SHP77 (cell line): Measurements from ENCODE around the gene CDHR5.

ENCODE experiments used
- DNase-seq, 2 experiments: peaks; one replicate each; lab custom pipeline; 2025; lab: John Stamatoyannopoulos, UW

CDHR5 gene

GRCh38 chr11:621838-622237 is 2.9 kb downstream of the CDHR5 start:
- DNase-seq: no peak

GRCh38 chr11:620935-621814 is 3.6 kb downstream of the CDHR5 start:
- DNase-seq: no peak

DNA sequence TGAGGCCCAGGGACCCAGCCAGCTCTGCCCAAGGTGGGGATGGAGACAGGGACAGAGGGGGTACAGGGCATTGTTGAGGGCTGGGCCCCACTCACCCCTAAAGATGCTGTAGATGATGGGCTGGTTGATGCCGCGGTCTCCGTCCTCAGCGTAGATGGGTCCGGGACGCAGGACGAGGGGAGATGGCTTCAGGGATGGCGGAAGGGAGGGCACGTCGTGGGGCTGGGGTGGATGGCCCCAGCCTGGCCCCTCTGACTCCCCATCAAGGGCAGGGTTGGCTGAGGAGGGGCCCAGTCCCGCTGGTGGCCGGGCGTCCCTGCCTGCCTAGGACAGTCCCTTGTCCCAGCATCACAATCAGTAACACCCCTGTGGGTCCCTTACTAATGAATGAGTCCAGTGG is 4.6 kb downstream of the CDHR5 start:
- DNase-seq: no peak

GRCh38 chr11:619628-620050 is 5.1 kb downstream of the CDHR5 start:
- no peak for DNase-seq

DNA sequence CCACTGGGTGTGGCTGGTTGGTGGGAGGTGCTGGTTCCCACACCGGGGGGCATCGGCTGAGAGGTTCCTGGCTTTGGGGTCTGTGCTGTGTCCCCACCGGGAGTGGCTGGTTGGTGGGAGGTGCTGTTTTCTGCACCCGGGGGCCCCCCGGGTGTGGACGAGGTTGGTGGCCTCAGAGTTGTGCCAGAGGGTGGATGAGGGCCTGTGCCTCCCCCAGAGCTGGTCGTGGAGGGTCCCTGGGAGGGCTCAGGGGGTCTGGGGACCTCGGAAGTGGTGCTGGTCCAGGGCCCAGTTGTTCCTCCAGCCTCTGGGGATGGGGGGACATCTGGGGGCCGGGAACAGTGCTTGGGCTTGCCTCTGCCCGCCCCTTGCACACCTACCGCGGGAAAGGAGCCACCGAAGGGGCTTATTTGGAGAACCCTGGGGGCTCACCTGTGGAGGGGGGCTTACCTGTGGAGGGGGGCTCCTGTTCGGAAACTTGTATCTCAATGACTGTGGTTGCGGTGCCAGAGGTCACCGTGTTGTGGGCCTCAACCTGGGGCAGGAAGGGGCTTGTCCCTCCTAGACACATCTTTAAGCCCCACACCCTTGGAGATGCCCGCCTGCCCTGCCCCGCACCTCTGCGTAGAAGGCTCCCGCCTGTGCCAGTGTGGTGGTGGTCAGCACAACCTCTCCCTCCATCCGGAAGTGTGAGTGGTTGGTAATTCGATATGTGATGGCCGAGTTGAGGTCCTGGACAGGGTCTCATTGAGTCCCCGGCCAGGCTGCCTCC is 5.7 kb downstream of the CDHR5 start:
- no peak for DNase-seq

- no peak for DNase-seq
These were observed 6.7 kb downstream of the CDHR5 start for GRCh38 chr11:617912-618682.

- no peak for DNase-seq
These were observed 7.4 kb downstream of the CDHR5 start for GRCh38 chr11:617199-617911.

GRCh38 chr11:616320-617198 is 8.2 kb downstream of the CDHR5 start:
- no peak for DNase-seq

DNA sequence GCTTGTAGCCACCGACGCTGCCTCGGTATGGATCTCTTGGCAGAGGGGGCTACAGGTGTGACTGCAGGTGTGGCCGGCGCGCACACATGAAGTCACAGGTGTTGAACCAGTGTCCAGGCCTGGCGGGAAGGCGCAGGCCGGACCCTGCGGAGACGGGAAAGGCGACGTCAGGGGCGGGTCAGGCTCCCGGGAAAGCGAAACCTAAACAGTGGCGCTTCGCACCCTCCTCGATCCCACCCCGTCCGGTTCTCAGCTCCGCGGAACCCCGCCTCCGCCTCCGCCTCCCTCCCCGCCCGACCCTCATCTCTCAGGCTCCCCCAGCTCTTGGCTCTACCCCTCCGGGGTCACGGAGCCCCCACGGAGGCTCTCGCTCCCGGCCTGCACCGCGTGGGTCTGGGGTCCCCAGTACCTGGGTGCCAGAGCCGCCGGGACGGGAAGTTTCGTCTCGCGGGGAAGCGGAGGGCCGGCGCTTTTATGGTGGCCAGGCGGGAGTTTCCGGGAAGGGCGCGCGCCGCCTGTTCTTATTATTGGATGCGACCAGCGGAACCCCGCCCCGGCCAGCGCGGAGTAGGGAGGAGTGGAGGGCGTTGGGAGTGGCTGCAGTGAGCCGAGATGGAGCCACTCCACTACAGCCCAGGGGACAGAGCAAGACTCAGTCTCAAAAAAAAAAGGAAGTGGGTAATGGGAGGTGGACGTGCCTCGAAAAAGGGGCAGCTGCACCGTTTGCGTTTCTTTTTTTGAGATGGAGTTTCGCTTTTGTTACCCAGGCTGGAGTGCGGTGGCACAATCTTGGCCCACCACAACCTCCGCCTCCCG is 9.0 kb downstream of the CDHR5 start, which contains the start of gene IRF7:
Gene IRF7 (minus strand): TSS at position 447 of the 816 bp plus-strand sequence. CDS start 586 bp downstream, outside the sequence.
- DNase-seq: peak; percentile 65 to 74

DNA sequence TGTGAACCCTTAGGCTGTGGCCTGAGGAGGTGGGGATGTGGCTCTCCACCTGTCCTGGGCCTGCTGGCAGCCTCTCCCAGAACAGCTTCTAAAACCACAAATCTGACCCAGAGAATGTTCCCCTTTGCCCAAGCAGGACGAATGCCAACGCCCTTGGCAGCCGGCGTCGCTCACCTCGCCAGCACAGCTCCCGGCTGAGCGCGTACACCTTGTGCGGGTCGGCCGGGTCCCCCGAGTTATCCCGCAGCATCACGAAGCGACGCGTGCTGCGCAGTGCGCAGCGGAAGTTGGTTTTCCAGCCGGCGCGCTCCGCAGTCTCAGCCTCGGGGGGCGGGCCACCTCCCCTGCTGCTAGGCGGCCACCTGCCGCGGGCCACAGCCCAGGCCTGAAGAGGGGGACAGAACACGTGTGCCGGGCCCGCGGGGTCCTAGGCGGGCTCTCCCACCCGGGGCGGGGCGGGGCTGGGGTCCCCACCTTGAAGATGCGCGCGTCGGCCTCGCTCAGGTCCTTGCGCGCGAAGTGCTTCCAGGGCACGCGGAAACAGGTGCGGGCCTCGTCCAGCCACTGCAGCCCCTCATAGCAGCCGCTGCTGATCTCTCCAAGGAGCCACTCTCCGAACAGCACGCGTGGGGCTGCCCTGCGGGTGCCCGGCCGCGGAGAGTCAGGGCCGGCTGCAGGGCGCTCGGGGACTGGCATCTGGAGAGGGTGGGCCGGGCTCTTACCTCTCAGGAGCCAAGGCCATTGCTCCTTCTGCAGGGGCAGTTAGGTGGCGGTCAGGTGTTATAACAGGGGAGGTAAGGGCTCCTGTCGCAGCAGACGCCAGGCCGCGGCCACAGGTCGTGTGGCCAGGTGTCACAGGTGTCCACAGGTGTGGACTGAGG is 9.9 kb downstream of the CDHR5 start:
- DNase-seq: no peak

GRCh38 chr11:614021-614622 is 10.6 kb downstream of the CDHR5 start:
- no peak for DNase-seq

GRCh38 chr11:613369-613968 is 11.3 kb downstream of the CDHR5 start:
- DNase-seq: peak in 1 of 2 experiments; percentile 28

DNA sequence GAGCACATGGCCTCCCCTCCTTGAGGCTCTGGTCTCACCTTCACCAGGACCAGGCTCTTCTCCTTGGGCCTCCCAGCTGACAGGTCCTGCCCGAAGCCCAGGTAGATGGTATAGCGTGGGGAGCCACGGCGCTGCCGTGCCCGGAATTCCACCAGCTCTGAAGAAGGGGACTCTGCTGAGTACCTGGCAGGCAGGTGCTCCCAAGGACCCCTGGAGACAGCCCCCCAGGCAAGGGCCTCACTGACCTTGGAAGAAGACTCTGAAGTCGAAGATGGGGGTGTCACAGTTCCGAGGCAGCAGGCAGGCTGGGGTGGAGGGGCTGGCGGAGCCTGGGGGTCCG is 11.8 kb downstream of the CDHR5 start:
- DNase-seq: no peak

DNA sequence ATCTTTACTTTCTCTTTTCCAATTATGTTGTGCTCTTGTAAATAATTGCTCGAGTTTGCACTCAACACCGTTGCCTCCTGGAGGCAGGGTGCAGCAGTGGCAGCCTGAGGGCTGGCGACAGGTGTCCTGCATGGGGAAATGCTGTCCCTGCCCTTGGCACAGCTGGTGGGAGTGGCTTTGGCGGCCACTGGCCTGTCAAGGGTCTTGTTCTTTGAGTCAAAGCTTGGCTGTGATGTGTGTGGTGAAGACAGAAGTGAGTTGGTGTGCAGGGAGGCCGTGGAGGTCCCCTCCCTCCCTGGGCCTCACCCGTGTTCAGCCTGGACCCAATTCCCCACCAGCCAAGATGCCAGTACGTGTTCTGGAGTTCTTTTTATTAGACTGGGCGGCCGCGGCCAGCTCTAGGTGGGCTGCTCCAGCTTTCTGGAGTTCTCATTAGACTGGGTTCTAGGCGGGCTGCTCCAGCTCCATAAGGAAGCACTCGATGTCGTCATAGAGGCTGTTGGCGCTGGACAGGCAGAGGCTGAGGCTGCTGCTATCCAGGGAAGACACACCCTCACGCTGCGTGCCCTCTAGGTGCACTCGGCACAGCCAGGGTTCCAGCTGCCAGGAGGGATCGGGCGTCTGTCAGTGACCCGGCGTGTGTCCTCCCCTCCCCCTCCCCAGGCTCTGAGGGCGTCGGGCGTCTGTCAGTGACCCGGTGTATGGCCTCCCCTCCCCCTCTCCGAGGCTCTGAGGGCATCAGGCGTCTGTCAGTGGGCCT is 12.4 kb downstream of the CDHR5 start:
- peak in 1 of 2 experiments; percentile 6 for DNase-seq

- no peak for DNase-seq
These were observed 13.5 kb downstream of the CDHR5 start for GRCh38 chr11:611001-611996.
